NCI-H128 (cell line): ENCODE results near the gene ZFYVE1.
"Not testable (repeated sequence)": the region's sequence is repeated elsewhere in the genome, so short reads cannot be mapped to it uniquely, and the experiment has no call there.

Source experiments
- DNase-seq: peaks from one replicate; lab custom pipeline; 2025; ENCODE audit not compliant: unreplicated experiment; lab: John Stamatoyannopoulos, UW

Gene ZFYVE1

DNA sequence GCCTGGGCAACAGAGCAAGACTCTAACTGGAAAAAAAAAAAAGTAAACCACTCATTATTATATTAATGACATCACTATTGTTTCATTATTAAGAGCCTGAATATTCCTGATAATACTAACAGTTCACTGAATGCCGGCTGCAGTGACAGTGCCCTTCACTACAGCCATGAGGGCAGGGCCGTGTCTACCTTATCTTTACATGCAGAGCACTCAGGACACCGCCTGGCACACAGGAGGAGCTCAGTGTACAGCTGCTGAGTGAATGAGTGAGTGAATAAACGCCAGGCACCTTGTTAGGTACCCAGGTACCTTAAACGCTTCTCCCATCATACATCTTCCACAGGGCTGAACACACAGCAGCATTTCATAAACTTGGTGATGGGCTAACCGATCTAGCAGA, 23.2 kb downstream of the ZFYVE1 start:
- DNase-seq, result no peak

DNA sequence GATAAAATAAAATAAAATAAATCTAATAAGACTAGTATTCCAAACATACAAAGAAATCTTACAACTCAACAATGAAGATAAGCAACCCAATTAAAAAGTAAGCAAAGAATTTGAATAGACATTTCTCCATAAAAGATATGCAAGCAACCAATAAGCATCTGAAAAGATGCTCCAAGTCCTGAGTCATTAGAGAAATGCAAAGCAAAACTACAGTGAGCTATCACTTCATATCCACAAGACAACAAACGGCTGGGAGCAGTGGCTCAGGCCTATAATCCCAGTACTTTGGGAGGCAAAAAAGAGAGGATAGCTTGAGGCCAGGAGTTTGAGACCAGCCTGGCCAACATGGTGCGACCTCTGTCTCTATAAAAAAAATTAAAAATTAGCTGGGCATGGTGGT, 26.8 kb downstream of the ZFYVE1 start:
- no peak for DNase-seq

DNA sequence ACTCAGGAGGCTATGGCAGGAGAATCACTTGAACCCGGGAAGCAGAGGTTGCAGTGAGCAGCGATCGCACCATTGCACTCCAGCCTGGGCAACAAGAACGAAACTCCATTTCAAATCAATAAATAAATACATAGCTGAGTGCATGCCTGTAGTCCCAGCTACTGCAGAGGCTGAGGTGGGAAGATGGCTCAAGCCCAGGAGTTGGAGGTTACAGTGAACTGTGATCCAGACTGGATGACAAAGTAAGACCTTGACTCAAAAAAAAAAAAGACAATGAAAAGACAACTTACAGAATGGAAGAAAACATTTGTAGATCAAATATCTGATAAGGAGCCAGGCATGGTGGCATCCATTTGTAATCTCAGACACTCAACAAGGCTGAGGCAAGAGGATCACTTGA, 27.6 kb downstream of the ZFYVE1 start:
- no peak for DNase-seq

GRCh38 chr14:72998252-72998903, 28.5 kb downstream of the ZFYVE1 start:
- DNase-seq, result no peak

- DNase-seq, result no peak
Measured at GRCh38 chr14:72996916-72997315, 30.0 kb downstream of the ZFYVE1 start.

DNA sequence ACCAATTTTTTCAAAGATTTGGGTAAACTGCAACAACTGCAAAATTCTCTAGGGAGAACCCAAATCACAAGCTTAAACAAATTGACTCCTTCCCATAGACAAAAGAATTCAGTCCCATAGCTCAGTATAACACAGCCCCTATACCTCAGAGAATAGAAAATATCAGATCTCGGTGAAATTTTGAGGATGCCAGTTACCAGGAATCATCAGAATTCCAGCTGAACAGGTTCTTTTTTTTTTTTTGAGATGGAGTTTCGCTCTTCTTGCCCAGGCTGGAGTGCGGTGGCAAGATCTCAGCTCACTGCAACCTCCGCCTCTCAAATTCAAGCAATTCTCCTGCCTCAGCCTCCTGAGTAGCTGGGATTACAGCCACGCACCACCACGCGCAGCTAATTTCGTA, 36.7 kb downstream of the ZFYVE1 start:
- no peak for DNase-seq

DNA sequence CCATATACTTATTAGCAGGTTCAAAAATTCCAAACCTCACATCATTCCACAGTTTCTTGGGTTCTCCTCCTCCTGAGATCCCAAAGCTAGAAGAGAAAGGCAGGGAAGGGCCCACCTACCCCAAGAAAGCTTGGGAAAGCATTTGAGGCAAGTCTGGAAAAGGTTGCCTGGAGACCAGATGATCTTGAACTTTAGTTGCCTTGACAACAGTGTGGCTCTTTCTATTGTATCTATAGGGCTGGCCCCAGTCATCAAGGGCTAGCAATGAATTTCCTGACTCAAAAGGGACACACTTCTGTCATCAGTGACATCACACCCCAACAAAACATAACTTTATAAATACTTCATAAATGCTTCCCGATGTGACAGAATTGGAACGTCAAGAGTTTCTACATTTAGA, 40.0 kb downstream of the ZFYVE1 start:
- DNase-seq, result no peak

DNA sequence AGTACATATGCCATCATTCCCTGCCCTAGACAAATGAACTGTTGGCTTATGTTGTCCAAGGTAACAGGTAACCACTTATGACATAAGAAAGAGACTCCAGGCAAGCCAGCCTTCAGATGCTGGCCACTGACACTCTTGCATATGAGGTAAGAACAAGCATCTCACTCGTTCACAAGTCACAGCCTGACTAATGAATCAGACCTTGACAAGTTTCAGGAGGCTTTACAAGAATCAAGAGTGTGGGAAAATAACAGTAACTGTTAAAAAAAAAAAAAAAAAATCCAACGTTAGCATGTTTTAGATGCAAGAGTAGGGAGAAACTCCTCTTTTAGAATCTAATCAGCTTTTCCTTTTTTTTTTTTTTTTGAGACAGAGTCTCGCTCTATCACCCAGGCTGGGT, 40.7 kb downstream of the ZFYVE1 start:
- no peak for DNase-seq

GRCh38 chr14:72982146-72982708, 44.7 kb downstream of the ZFYVE1 start:
- no peak for DNase-seq

- no peak for DNase-seq
Measured at GRCh38 chr14:72980863-72981262, 46.0 kb downstream of the ZFYVE1 start.

GRCh38 chr14:72978856-72979255, 48.0 kb downstream of the ZFYVE1 start:
- no peak for DNase-seq

DNA sequence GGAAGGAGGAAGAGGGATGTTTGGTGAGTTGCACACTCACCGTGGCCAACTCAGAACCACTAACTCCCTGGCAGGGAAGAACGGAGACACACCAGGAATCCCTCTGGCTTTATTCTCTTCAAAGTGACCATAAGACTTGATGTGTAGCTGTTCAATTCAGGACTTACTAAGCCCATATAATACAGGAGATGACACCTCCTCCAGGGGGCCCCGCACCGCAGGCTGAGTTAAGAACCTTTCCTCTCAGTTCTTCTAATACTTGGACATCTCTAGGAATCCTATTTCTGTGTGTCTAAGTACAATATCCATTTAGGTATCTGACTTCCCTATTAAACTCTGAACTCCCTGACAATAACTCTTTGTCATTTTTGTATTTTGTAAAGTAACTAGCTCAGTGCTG, 51.1 kb downstream of the ZFYVE1 start:
- no peak for DNase-seq

DNA sequence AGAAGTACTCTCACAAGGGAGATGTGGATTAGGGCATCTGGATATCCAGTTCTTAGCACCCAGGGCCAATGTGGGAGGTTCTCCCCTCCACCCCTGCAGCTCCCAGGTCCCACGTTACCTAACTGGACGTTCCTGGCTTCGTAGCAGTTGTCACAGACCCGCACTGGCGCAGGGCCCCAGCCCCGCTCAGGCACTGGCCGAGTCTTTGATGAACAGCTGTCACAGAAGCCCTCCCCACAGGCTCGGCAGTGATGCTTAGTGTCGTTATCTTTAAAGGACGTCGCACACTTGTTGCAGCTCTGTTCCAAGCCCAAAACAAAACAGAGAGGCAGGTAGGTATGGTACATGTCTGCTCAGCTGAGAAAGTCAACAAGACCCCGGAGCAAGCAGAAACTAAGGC, 52.2 kb downstream of the ZFYVE1 start:
- no peak for DNase-seq

- DNase-seq, result no peak
Measured at GRCh38 chr14:72970824-72971434, 56.0 kb downstream of the ZFYVE1 start.

DNA sequence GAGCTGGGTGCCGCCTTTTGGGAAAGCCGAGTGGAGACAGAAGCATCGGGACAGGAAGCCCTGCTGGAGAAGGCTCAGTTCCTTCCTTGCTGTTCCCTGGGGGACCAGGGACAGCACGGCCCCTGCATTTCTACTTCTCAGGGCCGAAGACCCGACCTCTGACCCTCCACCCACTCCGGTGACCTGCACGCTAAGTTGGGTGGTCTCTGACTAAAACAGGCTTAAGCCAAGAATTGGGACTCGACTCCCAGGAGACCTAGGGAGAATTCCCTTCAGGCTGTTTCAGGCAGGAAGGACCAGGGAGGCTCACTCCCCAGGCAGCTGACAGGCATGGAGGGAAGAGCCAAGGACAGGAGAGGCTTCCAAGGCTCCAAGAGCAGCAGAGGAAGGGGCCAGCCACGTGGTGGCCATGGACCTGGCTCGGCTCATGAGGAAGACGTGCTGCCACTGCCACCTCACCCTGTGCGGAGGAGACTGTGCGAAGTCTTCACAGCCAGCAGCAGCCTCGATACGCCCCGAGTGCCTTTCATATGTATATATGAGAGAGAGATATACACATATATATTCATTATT, 56.8 kb downstream of the ZFYVE1 start:
- DNase-seq, result no peak

DNA sequence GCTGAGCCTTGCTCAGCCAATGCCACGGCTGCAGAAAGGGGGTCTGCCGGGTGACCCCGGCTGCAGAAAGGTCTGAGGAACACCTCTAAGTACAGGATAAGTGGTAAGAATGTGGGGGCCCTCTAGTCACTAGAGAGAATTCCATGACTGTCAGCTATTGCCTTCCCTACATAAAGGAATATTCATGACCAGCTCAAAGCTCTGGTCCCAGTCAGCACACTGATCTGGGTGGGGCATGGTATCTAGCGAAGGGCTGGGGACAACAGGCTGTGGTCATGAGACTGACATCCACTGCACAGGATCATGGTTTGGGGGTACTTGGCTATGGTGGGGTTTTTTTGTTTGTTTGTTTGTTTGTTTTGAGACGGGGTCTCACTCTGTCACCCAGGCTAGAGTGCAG, 58.6 kb downstream of the ZFYVE1 start:
- DNase-seq, result no peak

- no peak for DNase-seq
Measured at GRCh38 chr14:72966038-72966437, 60.9 kb downstream of the ZFYVE1 start.

DNA sequence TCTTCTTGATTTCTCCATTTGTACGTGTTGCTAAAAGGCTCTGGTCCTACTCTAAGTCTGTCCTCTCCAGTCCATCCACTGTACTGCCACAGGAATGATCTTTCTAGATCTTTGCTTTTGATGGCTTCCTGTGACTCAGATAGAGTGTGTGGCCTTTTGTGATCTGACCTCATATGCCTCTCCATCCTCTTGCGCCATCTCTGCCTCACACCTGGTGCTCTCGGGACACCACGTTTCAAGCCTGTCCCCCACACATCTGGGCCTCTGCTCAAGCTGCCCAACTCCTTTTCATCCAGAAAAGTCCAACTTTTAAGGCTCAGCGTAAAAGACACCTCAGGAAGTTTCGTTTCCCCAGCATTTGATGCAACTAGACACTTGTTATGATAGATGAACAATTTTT, 61.7 kb downstream of the ZFYVE1 start:
- no peak for DNase-seq

GRCh38 chr14:72962829-72963312, 64.0 kb downstream of the ZFYVE1 start:
- no peak for DNase-seq

GRCh38 chr14:72962336-72962754, 64.6 kb downstream of the ZFYVE1 start:
- DNase-seq, result not testable (repeated sequence)

DNA sequence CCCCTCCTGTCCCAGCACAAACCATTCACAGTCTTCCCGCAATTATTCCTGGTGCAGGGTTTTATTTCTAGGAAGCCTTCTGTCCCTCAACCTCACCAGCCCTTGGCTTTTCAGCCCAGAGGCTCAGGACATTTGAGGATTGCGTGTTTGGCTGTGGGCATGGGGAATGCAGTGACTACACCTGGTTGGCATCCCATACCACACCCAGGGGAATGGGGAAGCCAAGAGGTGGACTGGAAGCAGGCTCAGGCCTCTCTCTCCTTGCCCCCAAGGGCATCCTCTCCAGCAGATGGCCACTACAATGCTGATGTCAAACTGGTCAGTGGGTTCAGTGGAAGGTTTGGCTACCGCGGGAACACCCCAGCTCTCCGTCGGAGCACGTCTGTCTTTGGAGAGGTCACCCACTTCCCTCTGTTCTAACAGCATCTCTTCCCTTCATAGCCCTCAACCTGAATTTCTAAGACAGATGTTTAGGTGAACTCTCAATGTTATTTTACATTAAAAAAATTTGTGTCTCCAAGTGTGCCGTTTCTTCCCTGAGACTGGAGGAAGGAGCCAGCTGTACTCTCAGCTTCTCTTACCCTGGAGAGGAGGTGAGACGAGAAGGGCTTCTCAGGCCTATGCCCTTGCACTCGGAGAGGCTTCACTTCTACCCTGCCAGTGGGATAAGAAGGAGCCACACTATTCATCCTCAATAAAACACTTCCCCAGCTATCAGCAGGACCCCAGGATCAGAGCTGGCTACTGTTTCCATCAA, 65.1 kb downstream of the ZFYVE1 start:
- DNase-seq, result no peak

DNA sequence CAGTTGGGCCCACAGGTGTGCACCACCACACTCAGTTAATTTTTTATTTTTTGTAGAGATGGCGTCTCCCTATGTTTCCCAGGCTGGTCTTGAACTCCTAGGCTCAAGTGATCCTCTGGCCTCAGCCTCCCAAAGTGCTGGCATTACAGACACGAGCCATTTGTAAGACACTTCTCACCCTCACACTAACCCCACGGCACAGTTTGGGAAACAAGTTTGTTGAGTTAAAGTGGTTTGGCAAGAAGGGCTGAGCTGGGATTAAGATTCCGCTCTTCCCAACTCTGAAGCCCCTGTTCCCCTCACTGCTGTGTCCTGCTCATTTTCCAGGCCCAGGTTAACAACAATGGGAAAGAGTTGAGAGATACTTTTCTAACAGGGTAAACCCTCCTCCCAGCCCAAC, 65.9 kb downstream of the ZFYVE1 start:
- DNase-seq, result not testable (repeated sequence)
